ENCODE data around the gene WNT5B.
A peak's percentile ranks its signal among the peaks of the same experiment; 100 is the strongest.
"Not testable (repeated sequence)": the region's sequence is repeated elsewhere in the genome, so short reads cannot be mapped to it uniquely, and the experiment has no call there.

Gene WNT5B

GRCh38 chr12:1602706-1603105, 26.3 kb upstream of the WNT5B start:
- DNase-seq = not testable (repeated sequence)

DNA sequence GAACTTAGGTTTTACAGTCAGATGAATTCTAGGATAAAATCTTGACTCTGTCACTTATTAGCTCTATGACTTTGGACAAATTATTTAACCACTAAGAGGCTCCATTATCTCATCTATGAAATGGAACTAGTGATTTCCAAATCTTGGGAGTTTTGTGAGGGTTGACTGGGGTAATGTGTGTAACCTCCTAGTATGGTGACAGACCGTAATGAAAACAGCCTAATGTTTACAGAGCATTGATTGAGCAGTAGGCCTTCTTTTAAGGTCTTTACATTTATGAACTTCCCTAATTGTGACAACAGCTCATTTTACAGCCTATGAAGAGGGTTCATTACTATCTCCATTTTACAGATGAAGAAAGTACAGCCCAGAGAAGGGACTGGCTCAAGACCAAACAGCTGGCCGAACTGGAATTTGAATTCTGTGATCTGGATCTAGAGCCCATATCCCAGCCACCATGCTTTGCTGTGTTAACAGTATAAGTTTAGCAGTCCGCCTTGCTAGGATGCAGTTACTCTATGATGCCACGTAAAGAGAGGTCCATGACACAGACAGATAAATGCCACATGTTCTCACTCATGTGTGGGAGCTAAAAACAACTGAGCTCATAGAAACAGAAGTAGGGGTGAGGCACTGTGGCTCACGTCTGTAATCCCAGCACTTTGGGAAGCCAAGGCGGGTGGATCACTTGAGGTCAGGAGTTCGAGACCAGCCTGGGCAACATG, 25.6 kb upstream of the WNT5B start:
- DNase-seq = no peak

- no peak for DNase-seq
Observed at GRCh38 chr12:1604464-1604863, 24.6 kb upstream of the WNT5B start.

DNA sequence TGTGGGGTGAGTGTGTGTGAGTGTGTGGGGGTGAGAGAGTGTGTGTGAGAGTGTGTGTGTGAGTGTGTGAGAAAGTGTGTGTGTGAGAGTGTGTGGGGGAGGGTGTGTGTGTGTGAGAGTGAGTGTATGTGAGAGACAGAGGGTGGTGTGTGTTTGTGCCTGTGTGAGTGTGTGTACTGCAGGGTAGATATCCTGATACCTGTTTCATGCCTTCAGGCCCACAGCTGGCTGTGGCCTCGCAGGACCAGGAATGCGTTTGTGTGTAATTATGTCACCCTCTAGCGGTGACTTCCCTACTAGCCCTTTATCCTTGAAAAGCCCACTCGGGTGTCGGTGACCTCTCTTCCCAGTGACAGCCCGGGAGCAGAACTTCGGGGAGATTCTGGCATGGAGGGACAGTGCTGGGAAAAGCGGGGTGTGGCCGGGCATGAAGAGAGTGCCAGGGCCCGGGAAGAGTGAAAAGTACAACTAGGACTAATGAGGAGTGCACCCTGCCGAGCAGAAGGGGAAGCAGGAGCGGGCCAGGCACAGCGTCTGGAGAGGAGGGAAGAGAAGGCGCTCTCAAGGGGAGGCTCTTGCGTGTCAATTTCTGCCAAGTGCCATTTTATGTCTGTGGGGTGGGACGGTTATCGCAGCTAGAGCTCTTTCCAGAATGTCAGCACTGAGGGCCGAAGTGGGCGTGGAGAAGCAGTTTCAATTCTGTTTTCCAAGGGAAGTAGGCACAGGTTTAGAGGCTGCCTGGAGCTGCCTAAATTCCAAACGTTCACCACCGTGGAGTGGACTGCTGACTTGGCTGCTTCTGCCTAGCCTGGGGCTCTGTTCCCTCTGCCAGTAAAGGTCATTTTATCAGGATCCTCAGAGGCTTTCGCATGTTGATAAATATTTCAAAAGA, 23.7 kb upstream of the WNT5B start:
- peak; percentile 26 to 55 for DNase-seq

DNA sequence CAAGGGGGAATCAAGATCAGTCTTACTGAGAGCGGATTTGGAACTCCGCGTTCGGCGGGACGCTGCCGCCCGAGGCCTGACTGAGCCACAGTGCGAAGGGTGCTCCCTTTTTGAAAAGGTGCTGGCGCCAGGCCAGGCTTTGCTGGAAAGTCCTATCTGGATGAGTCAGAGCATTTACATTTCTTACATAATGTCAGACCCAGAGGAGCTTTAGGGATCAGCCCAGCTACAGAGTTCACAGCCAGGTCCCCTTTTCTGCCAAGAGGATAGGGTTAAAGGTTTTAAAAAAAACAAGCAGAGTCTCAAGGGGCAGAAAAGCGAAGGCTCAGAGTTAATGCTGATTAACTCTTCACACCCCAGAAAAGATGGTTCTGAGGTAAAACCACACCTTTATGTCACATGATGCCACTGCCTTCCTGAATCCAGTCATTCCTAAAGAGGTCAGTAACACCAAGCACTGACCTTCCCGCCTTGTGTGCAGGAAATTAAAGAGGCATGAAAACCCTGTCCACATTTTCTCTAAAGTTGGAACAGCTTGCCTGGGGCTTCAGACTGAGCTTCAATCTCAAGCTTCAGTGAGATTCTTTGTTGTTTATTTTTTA, 22.9 kb upstream of the WNT5B start:
- DNase-seq = peak; percentile 77 to 78

DNA sequence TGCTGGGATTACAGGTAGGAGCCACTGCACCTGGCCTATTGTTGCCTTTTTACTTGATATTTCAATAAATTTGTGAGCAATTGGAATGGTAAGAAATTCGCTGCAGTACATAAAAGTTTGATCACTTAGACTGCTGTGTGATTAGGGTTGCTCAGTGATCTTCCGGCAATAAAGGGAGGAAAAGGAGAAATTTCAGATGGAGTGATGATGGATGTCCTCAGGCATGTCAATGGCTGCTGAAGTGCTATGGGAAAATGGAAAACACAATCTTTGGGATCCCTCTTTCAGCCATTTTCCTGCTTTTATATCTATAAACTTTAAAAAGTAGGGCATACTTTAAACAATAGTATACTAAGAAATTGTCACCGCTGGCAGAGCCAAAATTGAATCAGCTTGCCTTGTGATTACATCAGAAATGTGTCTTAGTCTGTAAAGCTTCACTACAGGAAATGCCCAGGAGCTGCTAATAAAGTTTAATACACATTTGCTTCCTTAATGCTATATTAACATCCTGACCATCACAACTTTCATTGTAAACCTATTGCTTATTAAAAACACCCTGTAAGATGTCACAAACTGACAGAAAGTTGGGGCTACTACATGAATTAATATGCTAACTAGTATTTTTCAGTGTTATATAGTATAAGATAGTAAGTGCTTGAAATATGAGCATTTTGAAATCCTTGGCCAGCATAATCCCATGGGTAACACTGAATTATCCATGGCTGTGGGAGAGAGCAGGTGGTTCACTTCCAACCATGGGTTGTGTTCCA, 20.9 kb upstream of the WNT5B start:
- no peak for DNase-seq

GRCh38 chr12:1608713-1609119, 20.3 kb upstream of the WNT5B start:
- no peak for DNase-seq

DNA sequence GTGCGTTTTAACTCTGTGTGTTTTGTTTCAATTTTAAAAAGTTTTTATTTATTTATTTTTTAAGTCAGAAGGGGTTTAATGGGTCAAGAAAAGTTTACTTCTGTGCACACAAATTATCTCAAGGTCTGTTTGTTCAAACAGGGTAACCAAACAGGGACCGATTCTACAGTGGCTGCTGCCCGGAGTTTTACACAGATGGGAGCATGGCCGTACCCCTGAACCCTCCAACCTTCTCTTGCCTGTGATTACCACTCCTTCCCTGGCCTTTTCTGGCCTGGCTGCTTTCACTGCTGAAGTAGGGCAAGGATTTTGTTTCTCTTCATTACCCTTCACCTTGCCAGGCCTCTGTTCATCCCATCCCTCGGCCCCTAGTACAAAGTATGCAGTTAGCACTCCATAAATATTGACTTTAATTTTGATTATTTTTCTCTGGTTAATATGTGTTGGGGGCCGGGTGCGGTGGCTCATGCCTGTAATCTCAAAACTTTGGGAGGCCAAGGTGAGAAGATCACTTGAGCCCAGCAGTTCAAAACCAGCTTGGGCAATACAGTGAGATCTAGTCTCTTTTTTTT, 18.9 kb upstream of the WNT5B start:
- no peak for DNase-seq

- no peak for DNase-seq
Observed at GRCh38 chr12:1611803-1612572, 17.0 kb upstream of the WNT5B start.

GRCh38 chr12:1613860-1614259, 15.2 kb upstream of the WNT5B start:
- no peak for DNase-seq

DNA sequence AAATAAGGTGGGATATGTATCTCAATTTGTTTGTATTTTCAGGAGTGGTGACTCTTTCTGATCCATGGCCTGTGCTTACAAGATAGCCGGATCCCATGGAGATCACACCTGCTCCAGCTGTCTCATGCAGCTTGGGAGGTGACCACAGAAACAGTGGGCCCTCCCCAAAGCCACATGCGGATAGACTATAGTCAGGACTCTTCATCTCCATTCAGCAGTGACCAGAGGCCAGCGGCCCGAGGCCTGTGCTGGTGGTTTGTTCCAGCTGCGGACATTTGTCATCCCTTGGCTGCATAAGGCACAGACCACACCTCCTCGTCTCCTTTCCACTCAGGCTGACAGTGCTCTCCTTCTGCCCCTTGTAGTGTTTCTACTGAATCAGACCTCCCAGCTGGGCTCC, 14.7 kb upstream of the WNT5B start:
- no peak for DNase-seq

DNA sequence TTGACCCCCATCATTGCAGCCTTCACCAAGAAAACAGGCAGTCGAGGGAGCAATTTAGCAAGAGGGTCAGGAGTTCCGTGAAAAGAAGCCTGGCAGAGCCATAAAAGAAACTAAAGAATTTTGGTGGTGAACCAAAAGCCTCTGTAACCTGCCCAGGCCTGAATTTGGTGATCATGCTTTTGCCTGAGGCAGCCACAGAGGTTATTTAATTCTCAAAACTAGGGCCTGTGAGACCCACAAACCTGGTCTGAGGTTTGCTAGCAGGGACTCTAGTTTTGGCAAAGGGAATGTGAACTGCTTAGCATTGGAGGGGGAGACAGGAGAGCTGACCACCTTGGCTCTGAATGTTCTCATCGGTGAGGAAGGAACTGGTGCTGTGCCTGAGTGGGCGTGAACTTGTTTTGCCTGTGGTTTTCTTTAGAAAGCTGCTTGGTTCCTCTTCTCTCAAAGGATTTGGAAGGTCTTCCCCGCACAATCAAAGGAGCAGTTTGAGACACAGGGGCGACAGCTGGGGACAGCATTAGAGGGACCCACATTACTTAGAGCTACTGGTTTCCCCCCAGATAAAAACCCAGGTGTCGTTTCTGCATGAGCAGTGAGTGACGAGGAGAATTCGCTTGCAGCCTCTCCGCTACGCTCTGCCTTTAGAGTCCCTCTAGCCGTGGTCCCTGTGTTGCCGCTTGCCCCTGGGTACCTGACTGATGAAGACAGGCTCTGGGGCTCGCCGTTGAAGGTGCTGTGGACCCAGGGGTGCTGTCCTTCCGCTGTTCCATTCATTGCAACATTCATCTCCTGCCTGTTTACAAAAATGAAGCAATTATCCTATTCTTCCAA, 12.6 kb upstream of the WNT5B start:
- no peak for DNase-seq

- DNase-seq = no peak
Observed at GRCh38 chr12:1618489-1618888, 10.5 kb upstream of the WNT5B start.

- no peak for DNase-seq
Observed at GRCh38 chr12:1619159-1619558, 9.9 kb upstream of the WNT5B start.

- no peak for DNase-seq
Observed at GRCh38 chr12:1619587-1619986, 9.4 kb upstream of the WNT5B start.

DNA sequence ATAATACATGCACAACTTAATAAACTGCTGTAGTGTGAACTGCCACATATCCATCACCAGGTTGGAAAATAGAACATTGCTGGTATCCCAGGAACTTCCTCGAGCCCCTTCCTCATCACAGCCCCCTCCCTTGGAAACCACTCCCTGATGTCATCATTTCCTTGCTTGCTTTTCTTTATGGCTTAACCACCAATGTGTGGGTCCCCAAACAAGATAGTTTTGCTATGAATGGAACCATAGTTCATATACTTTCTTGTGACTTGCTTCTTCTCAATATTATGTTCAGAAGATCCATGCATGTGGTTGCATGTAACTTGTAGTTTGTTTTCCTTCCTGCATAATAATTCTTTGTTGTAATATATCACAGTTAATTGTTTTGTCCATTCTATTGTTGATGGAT, 8.9 kb upstream of the WNT5B start:
- DNase-seq = no peak

- DNase-seq = no peak
Observed at GRCh38 chr12:1622406-1622805, 6.6 kb upstream of the WNT5B start.

- DNase-seq = no peak
Observed at GRCh38 chr12:1629338-1630132, 504 bp downstream of the WNT5B start.

DNA sequence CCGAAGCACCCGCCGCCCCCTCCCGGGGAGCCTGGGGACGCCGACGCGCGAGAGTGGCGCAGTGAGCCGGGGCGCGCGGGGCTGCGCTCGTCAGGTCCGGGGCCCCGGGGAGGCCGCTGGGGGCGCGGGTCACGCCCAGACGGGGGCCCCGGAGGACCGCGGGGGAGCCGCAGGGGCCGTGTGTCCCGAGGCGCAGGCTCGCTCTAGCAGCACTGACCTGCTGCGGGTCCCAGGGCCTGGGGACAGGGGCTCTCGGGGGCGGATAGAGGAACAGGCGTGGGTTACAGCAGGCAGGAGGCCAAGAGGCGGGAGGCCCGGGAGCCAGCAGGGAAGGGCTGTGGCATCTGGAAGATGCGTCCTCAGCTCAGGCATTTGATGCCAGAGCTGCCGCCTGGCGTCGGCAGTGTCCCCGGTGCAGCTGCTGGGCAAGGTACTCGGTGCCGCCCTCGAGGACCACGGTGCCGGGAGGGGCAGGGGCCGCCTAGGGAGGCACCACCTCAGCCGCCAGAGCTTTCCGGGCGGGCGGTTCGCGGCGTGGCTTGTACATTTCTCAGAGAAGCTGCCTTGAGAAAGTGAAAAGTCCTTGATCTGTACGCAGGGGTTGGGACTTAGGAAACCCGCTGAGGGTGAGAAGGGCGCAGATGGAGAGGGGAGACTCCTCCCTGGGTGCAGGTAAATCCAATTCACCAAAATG, 1.2 kb downstream of the WNT5B start:
- DNase-seq = no peak
